SH-SY5Y (cell line): ENCODE data around the gene GIMAP4.

Experiments
- GATA2 ChIP-seq: IDR thresholded peaks from 2 replicates; pipeline ENCODE4 v1.6.1; 2011; ENCODE audit warnings: mild to moderate bottlenecking, low read depth, low read length
- GATA3 ChIP-seq: IDR thresholded peaks from 2 replicates; pipeline ENCODE4 v1.6.1; 2011; ENCODE audit warnings: low read depth, mild to moderate bottlenecking, low read length, moderate library complexity

DNA sequence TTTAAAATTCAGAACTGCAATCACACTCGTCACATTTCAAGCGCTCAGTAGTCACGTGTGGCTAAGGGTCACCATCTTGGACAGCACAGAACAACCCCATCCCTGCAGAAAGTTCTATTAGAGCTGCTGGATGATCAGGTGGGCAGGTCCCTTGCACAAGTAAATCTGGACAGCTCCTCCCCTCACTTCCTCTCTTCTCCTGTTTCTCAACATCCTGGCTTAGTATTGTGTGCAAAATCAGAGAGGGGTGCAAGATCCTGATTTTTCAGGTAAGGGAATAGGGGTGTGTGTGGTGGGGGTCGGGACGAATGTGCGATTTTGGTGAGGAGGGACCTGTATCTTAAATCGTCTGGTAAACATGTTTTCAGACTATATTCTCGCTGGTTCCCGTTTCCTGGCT is at the start of gene GIMAP4:
- TF ChIP-seq GATA2 (no peak), GATA3 (no peak)
